Sigmoid colon (tissue), 7 donors: Measurements from ENCODE around the gene S100A10. TPM values are rescaled to one million over a fixed set of nuclear protein-coding genes. Genes with fewer than 3 reads are reported as not detected.

Source experiments
- DNase-seq: peaks from one replicate; pipeline ENCODE4 v3.0.0-alpha.2; 2019
- H3K27ac ChIP-seq, 4 donors: fragments of 200-600 bp; sonication (generic); one replicate each; pipeline ENCODE4 v1.5.1; 2016 to 2019; ENCODE audit warnings: mild to moderate bottlenecking in 1 of 4
- H3K27me3 ChIP-seq, 3 donors: fragments of 200-600 bp; sonication (generic); one replicate each; pipeline ENCODE4 v1.5.1; 2019; ENCODE audit warnings: mild to moderate bottlenecking in 1 of 3
- H3K36me3 ChIP-seq, 4 donors: fragments of 200-600 bp; sonication (generic); one replicate each; pipeline ENCODE4 v1.5.1; 2016 to 2019
- H3K4me1 ChIP-seq, 4 donors: fragments of 200-600 bp; sonication (generic); one replicate each; pipeline ENCODE4 v1.5.1; 2017 to 2019
- H3K4me3 ChIP-seq, 4 donors: fragments of 200-600 bp; sonication (generic); one replicate each; pipeline ENCODE4 v1.5.1; 2017 to 2019; ENCODE audit warnings: mild to moderate bottlenecking in 2 of 4, moderate library complexity in 1 of 4
- H3K9me3 ChIP-seq, 4 donors: fragments of 200-600 bp in 3 of 4; sonication (generic) in 3 of 4; one replicate each; pipeline versions ENCODE4 v1.5.1 to v1.6.1; 2013 to 2019
- EP300 ChIP-seq, 4 donors: sonication (generic); formaldehyde crosslinking; IDR thresholded peaks; one replicate each; pipeline ENCODE4 v1.6.1; 2017; ENCODE audit warnings: antibody characterized with exemption in 4 of 4
- POLR2A ChIP-seq, 2 donors: fragments of 450-650 bp; IDR thresholded peaks; one replicate each; pipeline ENCODE4 v1.6.1; 2016; ENCODE audit warnings: antibody characterized with exemption in 2 of 2, mild to moderate bottlenecking in 2 of 2, moderate library complexity in 2 of 2
- POLR2AphosphoS5 ChIP-seq, 4 donors: sonication (generic); formaldehyde crosslinking; IDR thresholded peaks; one replicate each; pipeline ENCODE4 v1.6.1; 2017; ENCODE audit warnings: antibody characterized with exemption in 4 of 4
- WGBS, 2 donors: extraction: QIAGEN DNeasy Blood & Tissue Kit; methylation state at CpG; one replicate each; pipeline ENCODE4 v1.1.7; 2013; 5-methylcytosine and 5-hydroxymethylcytosine counted together
- intact Hi-C: fragments of 100-400 bp; cut with DNase I; formaldehyde crosslinking; loops from one replicate; pipeline ENCODE4 v1.15.1; 2023
- polyA plus RNA-seq, 3 donors: library from polyadenylated mRNA; stranded (reverse); fragments of 200-250 nt; gene quantifications; one replicate each; pipeline ENCODE4 v1.2.3, GENCODE V29; 2013
- total RNA-seq, 4 donors: library from RNA; depleted of rRNA; stranded (reverse); fragments of >200 nt; gene quantifications; one replicate each; pipeline ENCODE4 v1.1.0, GENCODE V29; 2016
- TF ChIP-seq, protein P1 (sequence below), 4 experiments: fragments of 450-650 bp in 3 of 4; fragments of 200-600 bp in 1 of 4; IDR thresholded peaks; one replicate each; pipeline ENCODE4 v1.5.1; 2016 to 2019; ENCODE audit warnings: antibody characterized with exemption in 4 of 4, mild to moderate bottlenecking in 3 of 4, moderate library complexity in 2 of 4
- donor health status: healthy with polysubstance abuse.
- donor health status: Bipolar disorder and iron deficiency.
- donor health status: healthy.

S100A10 gene
- total and polyA plus RNA-seq, 7 donors, result 20.2 to 1,816 (median 57.9) TPM

DNA sequence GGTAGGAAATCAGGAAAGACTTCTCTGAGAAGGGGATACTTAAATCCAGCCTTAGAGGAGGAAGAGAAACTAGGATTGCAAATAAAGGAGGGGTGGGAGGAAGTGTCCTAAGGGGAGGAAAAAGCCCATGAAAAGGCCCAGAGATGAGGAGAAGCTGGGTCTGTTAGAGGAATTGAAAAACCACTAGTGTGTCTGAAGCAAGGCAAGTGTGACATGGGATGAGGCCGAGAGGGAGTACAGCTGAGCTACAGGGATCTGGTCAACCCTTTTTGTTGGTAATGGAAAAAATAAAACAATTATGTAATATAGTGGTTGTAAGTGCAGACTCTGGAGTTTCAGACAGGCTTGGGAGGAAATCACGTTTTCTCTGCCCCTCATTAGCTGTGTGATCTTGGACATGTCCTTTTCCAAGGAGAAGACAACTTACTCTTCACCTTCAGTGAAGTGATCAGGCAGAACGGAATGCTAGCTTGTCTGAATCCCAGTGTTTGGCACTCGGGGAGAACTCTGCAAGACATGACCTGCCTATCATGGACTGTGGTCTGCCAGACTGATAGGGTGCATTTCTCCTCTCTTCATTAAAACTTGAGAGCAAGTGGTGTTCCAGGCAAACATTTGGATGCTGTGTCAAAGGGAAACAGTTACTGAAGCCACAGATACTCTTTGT, 7.4 kb upstream of the S100A10 start:
- no peaks in the 10 kb centered on the region for H3K9me3 ChIP-seq
- peak overlapping the region; percentile 46 to 67 (median 56) for H3K27ac ChIP-seq
- TF ChIP-seq, protein P1, sequence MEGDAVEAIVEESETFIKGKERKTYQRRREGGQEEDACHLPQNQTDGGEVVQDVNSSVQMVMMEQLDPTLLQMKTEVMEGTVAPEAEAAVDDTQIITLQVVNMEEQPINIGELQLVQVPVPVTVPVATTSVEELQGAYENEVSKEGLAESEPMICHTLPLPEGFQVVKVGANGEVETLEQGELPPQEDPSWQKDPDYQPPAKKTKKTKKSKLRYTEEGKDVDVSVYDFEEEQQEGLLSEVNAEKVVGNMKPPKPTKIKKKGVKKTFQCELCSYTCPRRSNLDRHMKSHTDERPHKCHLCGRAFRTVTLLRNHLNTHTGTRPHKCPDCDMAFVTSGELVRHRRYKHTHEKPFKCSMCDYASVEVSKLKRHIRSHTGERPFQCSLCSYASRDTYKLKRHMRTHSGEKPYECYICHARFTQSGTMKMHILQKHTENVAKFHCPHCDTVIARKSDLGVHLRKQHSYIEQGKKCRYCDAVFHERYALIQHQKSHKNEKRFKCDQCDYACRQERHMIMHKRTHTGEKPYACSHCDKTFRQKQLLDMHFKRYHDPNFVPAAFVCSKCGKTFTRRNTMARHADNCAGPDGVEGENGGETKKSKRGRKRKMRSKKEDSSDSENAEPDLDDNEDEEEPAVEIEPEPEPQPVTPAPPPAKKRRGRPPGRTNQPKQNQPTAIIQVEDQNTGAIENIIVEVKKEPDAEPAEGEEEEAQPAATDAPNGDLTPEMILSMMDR (IDR thresholded peaks at IDR 0.05), result no peak
- no peak for TF ChIP-seq POLR2AphosphoS5 (IDR thresholded peaks at IDR 0.05)
- no peak for TF ChIP-seq POLR2A (IDR thresholded peaks at IDR 0.05)
- no peak for TF ChIP-seq EP300 (IDR thresholded peaks at IDR 0.05)
- no peaks in the 10 kb centered on the region for H3K36me3 ChIP-seq
- intact Hi-C loops, result loop anchor here (1.0 to 2.0 kb wide), 2 partner anchors 28 to 67 kb away; no protein-coding TSS in a partner anchor
- 66 to 80% methylated on average over 4 of the region's 4 CpGs for WGBS, 2 donors
- no peak for DNase-seq
- peaks cover 0 to 10% (median 3%) of the 10 kb centered on the region in 4 donors for H3K4me1 ChIP-seq
- H3K4me3 ChIP-seq, result no peak overlapping the region
- no peaks in the 10 kb centered on the region for H3K27me3 ChIP-seq

DNA sequence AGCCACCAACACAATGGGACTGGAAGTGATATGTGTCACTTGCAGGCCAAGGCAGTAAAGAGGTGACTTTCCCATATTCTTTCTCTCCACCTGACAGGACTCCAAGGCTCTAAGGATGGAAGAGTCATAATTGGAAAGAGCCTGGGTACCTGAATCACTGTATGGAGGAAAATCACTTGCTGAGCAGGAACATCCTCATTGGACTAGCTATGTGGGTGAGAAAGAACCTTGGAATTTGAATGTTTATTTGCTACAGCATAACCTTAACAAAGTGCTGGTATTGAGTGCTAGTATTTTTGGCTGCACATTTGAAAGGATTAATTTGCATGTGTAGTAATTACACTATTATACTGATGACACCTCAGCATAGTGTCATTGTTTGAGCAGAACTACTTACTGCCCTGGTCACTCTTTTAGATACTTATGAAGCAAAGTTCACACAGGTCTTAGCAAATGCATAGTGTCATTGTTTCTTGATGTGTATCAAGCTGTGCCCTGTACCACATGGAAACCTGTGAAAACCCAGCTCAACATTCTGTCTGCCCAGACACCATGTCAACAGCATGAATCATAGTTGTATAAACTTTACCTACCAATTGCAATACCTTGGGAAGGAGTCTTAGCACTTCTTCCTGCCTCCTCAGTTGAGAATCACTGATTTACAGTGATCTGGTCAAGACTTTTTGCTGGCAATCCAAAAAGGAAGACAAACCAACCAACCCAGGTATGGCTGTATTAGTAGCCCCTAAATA, 5.1 kb upstream of the S100A10 start:
- no peak for DNase-seq
- H3K9me3 ChIP-seq, result no peaks in the 10 kb centered on the region
- no peaks in the 10 kb centered on the region for H3K27me3 ChIP-seq
- no peak overlapping the region for H3K4me3 ChIP-seq
- H3K4me1 ChIP-seq, result peaks cover 0 to 15% (median 14%) of the 10 kb centered on the region in 4 donors
- intact Hi-C loops, result no loop called here
- H3K27ac ChIP-seq, result no peak overlapping the region
- H3K36me3 ChIP-seq, result no peaks in the 10 kb centered on the region
- no peak for TF ChIP-seq POLR2A (IDR thresholded peaks at IDR 0.05)

DNA sequence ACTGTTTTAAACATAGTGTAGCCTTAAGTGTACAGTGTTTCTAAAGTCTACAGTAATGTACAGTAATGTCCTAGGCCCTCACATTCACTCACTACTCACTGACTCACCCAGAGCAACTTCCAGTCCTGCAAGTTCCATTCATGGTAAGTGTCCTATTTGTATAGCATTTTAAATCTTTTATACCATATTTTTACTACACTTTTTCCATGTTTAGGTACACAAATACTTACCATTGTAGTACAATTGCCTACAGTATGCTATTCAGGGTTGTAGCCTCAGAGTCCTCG, 3.6 kb upstream of the S100A10 start:
- no peaks in the 10 kb centered on the region for H3K27me3 ChIP-seq
- H3K4me3 ChIP-seq, result no peak overlapping the region
- peaks cover 0 to 30% (median 24%) of the 10 kb centered on the region in 4 donors for H3K4me1 ChIP-seq
- intact Hi-C loops, result loop anchor here (1.0 kb wide), 1 partner anchor 63 kb away; no protein-coding TSS in a partner anchor
- 72 to 93% methylated on average over 1 of the region's 1 CpG for WGBS, 2 donors
- no peak for DNase-seq
- no peaks in the 10 kb centered on the region for H3K9me3 ChIP-seq
- H3K36me3 ChIP-seq, result no peaks in the 10 kb centered on the region
- no peak overlapping the region for H3K27ac ChIP-seq
- no peak for TF ChIP-seq POLR2A (IDR thresholded peaks at IDR 0.05)
- TF ChIP-seq, protein P1 (IDR thresholded peaks at IDR 0.05), result no peak

DNA sequence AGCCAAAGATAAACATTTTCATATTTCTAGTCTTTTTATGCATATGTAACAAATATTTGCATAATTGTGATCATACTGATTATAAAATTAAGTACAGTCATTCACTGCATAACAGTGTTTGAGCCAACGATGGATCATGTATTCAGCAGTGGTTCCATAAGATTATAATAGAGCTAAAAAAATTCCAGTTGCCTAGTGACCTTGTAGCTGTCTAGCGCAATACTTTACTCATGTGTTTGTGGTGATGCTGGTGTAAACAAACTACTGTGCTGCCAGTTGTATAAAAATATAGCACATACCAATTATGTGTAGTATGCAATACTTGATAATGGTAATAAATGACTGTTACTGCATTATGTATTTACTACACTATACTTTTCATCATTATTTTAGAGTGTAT, 2.1 kb upstream of the S100A10 start:
- Histone ChIP-seq H3K36me3 (no peaks in the 10 kb centered on the region), H3K27me3 (no peaks in the 10 kb centered on the region), H3K4me1 (peaks cover 0 to 38% (median 33%) of the 10 kb centered on the region in 4 donors), H3K4me3 (no peak overlapping the region), H3K9me3 (no peaks in the 10 kb centered on the region), H3K27ac (no peak overlapping the region)
- no peak for TF ChIP-seq EP300 (IDR thresholded peaks at IDR 0.05)
- TF ChIP-seq, protein P1 (IDR thresholded peaks at IDR 0.05), result no peak
- no peak for TF ChIP-seq POLR2A (IDR thresholded peaks at IDR 0.05)
- TF ChIP-seq POLR2AphosphoS5 (IDR thresholded peaks at IDR 0.05), result no peak
- WGBS, 2 donors, result 26 to 69% methylated on average over 2 of the region's 2 CpGs
- intact Hi-C loops, result no loop called here
- no peak for DNase-seq

DNA sequence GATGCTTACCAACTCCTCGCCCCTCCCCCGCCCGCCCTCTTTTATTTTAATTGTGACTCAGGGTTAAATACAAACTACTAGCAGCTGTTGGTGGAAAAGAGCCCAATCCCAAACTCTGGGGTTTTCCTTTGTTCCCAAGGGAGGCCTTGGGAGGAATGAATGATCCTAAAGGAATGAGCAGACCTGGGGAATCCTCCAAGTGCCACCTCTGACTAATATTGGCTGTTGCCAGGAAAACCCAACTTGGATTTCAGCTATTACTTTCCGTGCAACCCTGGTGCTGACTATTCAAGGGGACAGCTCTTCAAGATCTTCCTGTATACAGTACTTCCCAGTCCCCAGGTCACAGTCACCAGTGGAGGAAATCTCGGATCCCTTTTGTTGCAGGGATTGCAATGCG, 1.3 kb upstream of the S100A10 start:
- Histone ChIP-seq H3K4me3 (no peak overlapping the region), H3K36me3 (no peaks in the 10 kb centered on the region), H3K9me3 (no peaks in the 10 kb centered on the region), H3K27me3 (no peaks in the 10 kb centered on the region), H3K27ac (peak overlapping the region; percentile 81 to 98 (median 87)), H3K4me1 (peaks cover 0 to 46% (median 41%) of the 10 kb centered on the region in 4 donors)
- DNase-seq, result no peak
- WGBS, 2 donors, result 51 to 67% methylated on average over 6 of the region's 6 CpGs
- TF ChIP-seq POLR2A (IDR thresholded peaks at IDR 0.05) (no peak), POLR2AphosphoS5 (IDR thresholded peaks at IDR 0.05) (peak in 1 of 4 donors; percentile 55), EP300 (IDR thresholded peaks at IDR 0.05) (peak in 1 of 4 donors; percentile 10)
- intact Hi-C loops, result no loop called here
